HCT116 (cell line): ENCODE measurements around the gene NCF4. TPM values are rescaled to one million over a fixed set of nuclear protein-coding genes. Genes with fewer than 3 reads are reported as not detected.

Source experiments
- ATAC-seq: fragments of 200-7000 bp; cut with Tn5 transposase; 2 replicates; pipeline ENCODE4 v1.9.1; 2020; ENCODE audit warnings: mild to moderate bottlenecking, moderate library complexity
- BruUV-seq: library from RNA; stranded (reverse); fragments of 400-500 nt; replicated peaks from 2 replicates; lab custom pipeline; 2021; lab: Mats Ljungman, UMichigan
- CTCF ChIA-PET: fragments of 300-600 bp; sonication (Branson Sonifier 250); formaldehyde crosslinking; loops from one replicate; lab custom pipeline; 2021; ENCODE audit warnings: antibody characterized with exemption; lab: Charles Lee
- POLR2A ChIA-PET: fragments of 300-600, 350-600 bp; sonication (Branson Sonifier 250); formaldehyde crosslinking; loops from one replicate; lab custom pipeline; 2021; ENCODE audit warnings: antibody characterized with exemption; lab: Charles Lee
- RAD21 ChIA-PET, 2 experiments: fragments of 300-600 bp; sonication (Branson Sonifier 250); formaldehyde crosslinking; loops; one replicate each; lab custom pipeline; 2023; ENCODE audit warnings: low total read pairs in 2 of 2; ENCODE audit not compliant: uncharacterized antibody in 2 of 2, unreplicated experiment in 2 of 2, low non-redundant PET in 1 of 2; lab: Charles Lee
- DNase-seq: peaks from one replicate; pipeline ENCODE4 v3.0.0-alpha.2; 2010; ENCODE audit warnings: low read depth, low spot score
- H2AFZ ChIP-seq: fragments of 200-600 bp; shearing (Covaris generic), sonication (generic); 2 replicates; pipeline ENCODE4 v1.6.1; 2017; ENCODE audit warnings: low read depth, mixed run types, mixed read lengths, antibody characterized with exemption, low read length; ENCODE audit not compliant: poor library complexity, severe bottlenecking
- H3K27ac ChIP-seq: 2 replicates; pipeline ENCODE4 v1.5.1; 2012; ENCODE audit warnings: low read depth, low read length
- H3K27me3 ChIP-seq: fragments of 200-600 bp; sonication (generic); 2 replicates; pipeline ENCODE4 v1.6.1; 2016; ENCODE audit warnings: mixed run types, low read length, mixed read lengths; ENCODE audit not compliant: insufficient read depth
- H3K36me3 ChIP-seq, 2 experiments: fragments of 200-500 bp in 1 of 2; fragments of 200-600 bp in 1 of 2; sonication (Bioruptor generic) in 1 of 2; sonication (generic) in 1 of 2; 2 replicates each; pipeline versions ENCODE4 v1.5.1 to v1.6.1; 2014 to 2016; ENCODE audit warnings: low read length in 2 of 2, inconsistent platforms in 1 of 2, mixed read lengths in 1 of 2, mixed run types in 1 of 2; ENCODE audit not compliant: insufficient read depth in 2 of 2, control insufficient read depth in 1 of 2
- H3K4me1 ChIP-seq, 2 experiments: fragments of 200-600 bp in 1 of 2; sonication (generic) in 1 of 2; 2 replicates each; pipeline versions ENCODE4 v1.5.1 to v1.6.1; 2012 to 2017; ENCODE audit warnings: low read length in 2 of 2, inconsistent platforms in 1 of 2, mild to moderate bottlenecking in 1 of 2, mixed read lengths in 1 of 2, mixed run types in 1 of 2, moderate library complexity in 1 of 2; ENCODE audit not compliant: insufficient read depth in 2 of 2, control insufficient read depth in 1 of 2
- H3K4me2 ChIP-seq: fragments of 200-600 bp; sonication (generic); 2 replicates; pipeline ENCODE4 v1.6.1; 2017; ENCODE audit warnings: mixed run types, low read length, mixed read lengths
- H3K4me3 ChIP-seq, 2 experiments: fragments of 200-600 bp in 1 of 2; sonication (generic) in 1 of 2; replicated peaks in 1 of 2; 2 replicates each; pipeline ENCODE4 v1.5.1; 2011 to 2016; ENCODE audit warnings: low read length in 2 of 2, control low read depth in 1 of 2, low read depth in 1 of 2, mild to moderate bottlenecking in 1 of 2, mixed read lengths in 1 of 2, mixed run types in 1 of 2
- H3K79me2 ChIP-seq: fragments of 200-600 bp; sonication (generic); 2 replicates; pipeline ENCODE4 v1.6.1; 2017; ENCODE audit warnings: mild to moderate bottlenecking, mixed run types, low read length, moderate library complexity, mixed read lengths; ENCODE audit not compliant: insufficient read depth
- H3K9ac ChIP-seq: fragments of 200-600 bp; sonication (generic); 2 replicates; pipeline ENCODE4 v1.6.1; 2016; ENCODE audit warnings: low read length, mixed read lengths
- H3K9me2 ChIP-seq: fragments of 200-600 bp; sonication (generic), shearing (Covaris generic); 2 replicates; pipeline ENCODE4 v1.6.1; 2017; ENCODE audit warnings: mixed run types, mild to moderate bottlenecking, moderate library complexity; ENCODE audit not compliant: insufficient read depth
- H3K9me3 ChIP-seq, 2 experiments: fragments of 200-500 bp in 1 of 2; fragments of 200-600 bp in 1 of 2; sonication (Bioruptor generic) in 1 of 2; sonication (generic) in 1 of 2; 2 replicates each; pipeline ENCODE4 v1.6.1; 2014 to 2017; ENCODE audit warnings: low read length in 2 of 2, mixed read lengths in 2 of 2, inconsistent platforms in 1 of 2, low read depth in 1 of 2, mild to moderate bottlenecking in 1 of 2, mixed run types in 1 of 2, moderate library complexity in 1 of 2; ENCODE audit not compliant: control insufficient read depth in 1 of 2, insufficient read depth in 1 of 2
- H4K20me1 ChIP-seq: fragments of 200-600 bp; sonication (generic), shearing (Covaris generic); 2 replicates; pipeline ENCODE4 v1.6.1; 2017; ENCODE audit warnings: mixed run types, mild to moderate bottlenecking, moderate library complexity; ENCODE audit not compliant: insufficient read depth
- ATF3 ChIP-seq: IDR thresholded peaks from 2 replicates; pipeline ENCODE4 v1.6.1; 2012
- CTCF ChIP-seq, 3 experiments: fragments of 200-600 bp in 1 of 3; sonication (generic) in 1 of 3; IDR thresholded peaks in 2 of 3; conservative IDR thresholded peaks in 1 of 3; 2 replicates each; pipeline ENCODE4 v1.5.1; 2012 to 2017; ENCODE audit warnings: low read depth in 2 of 3, low read length in 2 of 3, antibody characterized with exemption in 1 of 3, borderline replicate concordance in 1 of 3, control low read depth in 1 of 3, mild to moderate bottlenecking in 1 of 3, mixed read lengths in 1 of 3, mixed run types in 1 of 3, moderate library complexity in 1 of 3; ENCODE audit not compliant: insufficient read depth in 1 of 3
- SIN3A ChIP-seq: IDR thresholded peaks from 2 replicates; pipeline ENCODE4 v1.6.1; 2012; ENCODE audit warnings: low read depth
- SP1 ChIP-seq: IDR thresholded peaks from 2 replicates; pipeline ENCODE4 v1.6.1; 2012; ENCODE audit warnings: low read depth
- SRF ChIP-seq: IDR thresholded peaks from 2 replicates; pipeline ENCODE4 v1.6.1; 2012; ENCODE audit warnings: low read depth
- TCF7L2 ChIP-seq: IDR thresholded peaks from 2 replicates; pipeline ENCODE4 v1.7.0; 2011; ENCODE audit warnings: borderline replicate concordance, inconsistent platforms; ENCODE audit not compliant: insufficient read depth, insufficient read length; ENCODE audit errors: extremely low read depth
- ZNF274 ChIP-seq: fragments of 200-500 bp; sonication (Bioruptor generic); IDR thresholded peaks from 2 replicates; pipeline ENCODE4 v1.6.1; 2014; ENCODE audit warnings: mild to moderate bottlenecking, low read depth, low read length, inconsistent platforms
- intact Hi-C: fragments of 100-400 bp; cut with micrococcal nuclease; formaldehyde crosslinking; loops from 2 replicates; pipeline ENCODE4 v1.10.0; 2022
- total RNA-seq: library from RNA; stranded (reverse); gene quantifications from one replicate; pipeline ENCODE4 v1.2.1, GENCODE V29; 2021; ENCODE audit not compliant: unreplicated experiment

NCF4 gene
- total RNA-seq, 1 experiment from 2014 or later: 0.37 TPM

- Histone ChIP-seq H3K4me1 (no peaks in the 10 kb centered on the region), H3K27ac (no peak overlapping the region), H3K79me2 (no peaks in the 10 kb centered on the region), H4K20me1 (no peaks in the 10 kb centered on the region), H3K9me2 (no peaks in the 10 kb centered on the region), H3K4me2 (no peak overlapping the region), H3K4me3 (no peak overlapping the region), H2AFZ (no peak overlapping the region), H3K36me3 (no peaks in the 10 kb centered on the region), H3K9ac (no peak overlapping the region), H3K9me3 (no peaks in the 10 kb centered on the region; a peak in 1 of 4 replicates), H3K27me3 (peaks cover 8% of the 10 kb centered on the region)
- ATAC-seq: no peak; the same call in 1 of the 2 replicates
- POLR2A ChIA-PET: no interaction called here
- no TSS peak for BruUV-seq
- RAD21 ChIA-PET: no interaction called here
- no peak for DNase-seq
- CTCF ChIA-PET: interaction anchor here (1.0 to 1.1 kb wide), 2 partner anchors 14 to 34 kb away, joined by 3 read pairs; no protein-coding TSS in a partner anchor
- no peak for TF ChIP-seq SP1
- TF ChIP-seq SIN3A: no peak
- TF ChIP-seq ATF3: no peak
- TF ChIP-seq ZNF274: no peak
- peak in 2 of 3 experiments; percentile 28 to 52; a peak in 2 of 6 replicates for TF ChIP-seq CTCF (IDR thresholded peaks at IDR 0.05 in 2 of 3, conservative IDR thresholded peaks at IDR 0.05 in 1 of 3; ENCODE audit: borderline replicate concordance in 1 of 3, insufficient read depth in 1 of 3, low read depth in 2 of 3, low read length in 2 of 3)
- no peak for TF ChIP-seq SRF
- no peak for TF ChIP-seq TCF7L2
- TF ChIP-seq, all 23 proteins: peak for 1
- intact Hi-C loops: no loop called here
These were observed 43.6 kb downstream of the NCF4 start for GRCh38 chr22:36904260-36904880.
